ENCODE data around the gene ANKRD11. TPM values are rescaled to one million over a fixed set of nuclear protein-coding genes. Genes with fewer than 3 reads are reported as not detected.
"Not testable (repeated sequence)": the region's sequence is repeated elsewhere in the genome, so short reads cannot be mapped to it uniquely, and the experiment has no call there.

Gene ANKRD11
- total and polyA plus RNA-seq, 5 experiments from 2014 or later, result 8.9 to 328 (median 61.1) TPM

DNA sequence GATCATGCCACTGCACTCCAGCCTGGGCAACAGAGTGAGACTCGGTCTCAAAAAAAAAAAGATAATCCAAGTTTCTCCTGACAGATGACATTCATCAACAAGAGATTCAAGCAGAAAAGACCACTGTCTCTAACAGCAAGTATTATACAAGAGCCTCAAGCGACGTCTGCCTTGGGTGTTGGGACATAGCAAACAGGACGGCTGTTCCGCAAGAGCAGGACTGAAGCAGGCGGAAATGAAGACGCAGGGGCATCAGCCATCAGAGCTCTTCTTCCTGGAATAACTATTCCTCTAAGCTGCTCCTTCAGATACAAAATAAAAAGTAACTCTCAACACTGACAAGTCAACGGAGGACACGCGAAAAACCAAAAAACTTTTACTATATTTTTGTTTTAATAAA, 54.0 kb downstream of the ANKRD11 start:
- Mint-ChIP-seq H3K4me3 (peak overlapping the region in 9 of 10 donors; percentile 45 to 87 (median 80)), H3K4me1 (peaks cover 41 to 78% (median 63%) of the 10 kb centered on the region in 4 donors), H3K27ac (peak overlapping the region in 7 of 10 donors; percentile 64 to 91 (median 84)), H3K9me3 (no peaks in the 10 kb centered on the region), H3K27me3 (peaks cover 0 to 2% (median 0%) of the 10 kb centered on the region in 5 donors), H3K36me3 (peaks cover 0 to 24% (median 2%) of the 10 kb centered on the region in 3 donors)
- DNase-seq (no peak), ATAC-seq (no peak)
- POLR2A ChIA-PET, result interaction anchor here (0.6 to 2.2 kb wide), 13 partner anchors 8 to 121 kb away, joined by 3 to 8 read pairs (median 3); no protein-coding TSS in a partner anchor

DNA sequence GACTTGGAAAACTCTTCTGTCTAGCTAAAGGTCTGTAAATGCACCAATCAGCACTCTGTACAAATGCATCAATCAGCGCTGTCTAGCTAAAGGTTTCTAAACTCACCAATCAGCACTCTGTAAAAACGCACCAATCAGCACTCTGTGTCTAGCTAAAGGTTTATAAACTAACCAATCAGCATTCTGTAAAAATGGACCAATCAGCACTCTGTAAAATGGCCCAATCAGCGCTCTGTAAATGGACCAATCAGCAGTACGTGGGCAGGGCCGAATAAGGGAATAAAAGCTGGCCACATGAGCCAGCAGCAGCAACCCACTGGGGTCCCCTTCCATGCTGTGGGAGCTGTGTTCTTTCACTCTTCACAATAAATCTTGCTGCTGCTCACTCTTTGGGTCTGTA, 55.3 kb downstream of the ANKRD11 start:
- ATAC-seq, result peak; percentile 5 to 15
- Mint-ChIP-seq H3K4me1 (peaks cover 28 to 65% (median 55%) of the 10 kb centered on the region in 4 donors), H3K4me3 (peak overlapping the region in 9 of 10 donors; percentile 75 to 87 (median 80)), H3K36me3 (peaks cover 0 to 26% (median 2%) of the 10 kb centered on the region in 3 donors), H3K27ac (peak overlapping the region in 9 of 10 donors; percentile 49 to 97 (median 84))
- DNase-seq, result peak in 1 of 10 donors; percentile 31
- H3K27me3 Mint-ChIP-seq, H3K9me3 Mint-ChIP-seq: not testable (repeated sequence)
- POLR2A ChIA-PET, result interaction anchor here (0.5 to 2.2 kb wide), 6 partner anchors 24 to 194 kb away, joined by 3 to 8 read pairs (median 4); no protein-coding TSS in a partner anchor

DNA sequence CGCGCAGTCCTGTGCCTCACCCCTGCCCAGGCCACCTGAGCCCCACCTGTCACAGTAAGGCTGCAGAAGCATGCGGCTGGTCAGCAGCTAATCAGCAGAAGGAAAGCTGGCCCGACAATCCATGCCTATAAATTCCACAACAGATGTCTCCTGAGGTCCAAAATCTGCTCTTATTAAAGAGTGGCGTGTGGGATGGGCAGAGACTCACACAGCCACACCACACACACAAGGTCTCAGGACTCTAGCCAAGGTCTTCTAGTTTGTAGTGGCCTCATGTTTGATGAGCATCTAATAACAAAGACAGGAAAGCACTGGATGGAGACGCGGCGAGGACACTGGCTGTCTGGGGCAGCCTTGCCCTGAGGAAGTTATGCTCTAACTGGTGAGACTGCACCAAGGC, 55.9 kb downstream of the ANKRD11 start:
- Mint-ChIP-seq H3K4me3 (peak overlapping the region in 8 of 10 donors; percentile 26 to 86 (median 72)), H3K27ac (peak overlapping the region in 7 of 10 donors; percentile 31 to 91 (median 74)), H3K9me3 (no peaks in the 10 kb centered on the region), H3K27me3 (peaks cover 0 to 2% (median 0%) of the 10 kb centered on the region in 5 donors), H3K4me1 (peaks cover 22 to 60% (median 49%) of the 10 kb centered on the region in 4 donors), H3K36me3 (peaks cover 0 to 20% (median 2%) of the 10 kb centered on the region in 3 donors)
- DNase-seq, result no peak
- ATAC-seq, result no peak
- POLR2A ChIA-PET, result interaction anchor here (0.5 to 2.2 kb wide), 4 partner anchors 26 to 161 kb away, joined by 3 to 8 read pairs (median 5); no protein-coding TSS in a partner anchor

DNA sequence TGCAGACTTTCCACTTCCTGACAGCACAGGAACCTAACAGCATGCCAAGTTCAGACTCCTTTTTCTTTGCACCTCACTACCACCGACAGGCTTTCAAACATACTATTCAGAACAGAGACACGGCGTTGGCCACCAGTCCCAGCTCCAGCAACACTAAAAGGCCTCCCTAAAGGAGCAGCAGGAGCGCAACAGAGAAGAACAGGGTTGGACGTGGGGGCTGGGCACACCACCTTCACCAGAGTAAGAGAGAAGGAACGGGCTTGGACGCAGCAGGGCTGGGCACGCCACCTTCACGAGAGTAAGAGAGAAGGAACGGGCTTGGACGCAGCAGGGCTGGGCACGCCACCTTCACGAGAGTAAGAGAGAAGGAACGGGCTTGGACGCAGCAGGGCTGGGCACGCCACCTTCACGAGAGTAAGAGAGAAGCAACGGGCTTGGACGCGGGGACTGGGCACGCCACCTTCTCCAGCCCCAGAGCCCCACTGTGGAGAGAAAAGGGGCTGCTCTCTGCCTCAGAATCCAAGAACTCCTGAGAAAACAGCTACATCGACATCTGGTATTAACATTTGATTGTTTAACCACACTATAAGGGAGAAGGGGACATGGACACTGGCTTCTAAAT, 56.9 kb downstream of the ANKRD11 start:
- not testable (repeated sequence) for H3K27me3 Mint-ChIP-seq, ATAC-seq, H3K9me3 Mint-ChIP-seq, DNase-seq
- Mint-ChIP-seq H3K4me3 (peak overlapping the region in 7 of 10 donors; percentile 15 to 75 (median 50)), H3K4me1 (peaks cover 16 to 49% (median 43%) of the 10 kb centered on the region in 4 donors), H3K36me3 (peaks cover 0 to 12% (median 2%) of the 10 kb centered on the region in 3 donors), H3K27ac (peak overlapping the region in 5 of 10 donors; percentile 10 to 82 (median 46))
- POLR2A ChIA-PET, result interaction anchor here (0.5 to 0.8 kb wide), 3 partner anchors 12 to 145 kb away, joined by 3 to 5 read pairs (median 3); no protein-coding TSS in a partner anchor

DNA sequence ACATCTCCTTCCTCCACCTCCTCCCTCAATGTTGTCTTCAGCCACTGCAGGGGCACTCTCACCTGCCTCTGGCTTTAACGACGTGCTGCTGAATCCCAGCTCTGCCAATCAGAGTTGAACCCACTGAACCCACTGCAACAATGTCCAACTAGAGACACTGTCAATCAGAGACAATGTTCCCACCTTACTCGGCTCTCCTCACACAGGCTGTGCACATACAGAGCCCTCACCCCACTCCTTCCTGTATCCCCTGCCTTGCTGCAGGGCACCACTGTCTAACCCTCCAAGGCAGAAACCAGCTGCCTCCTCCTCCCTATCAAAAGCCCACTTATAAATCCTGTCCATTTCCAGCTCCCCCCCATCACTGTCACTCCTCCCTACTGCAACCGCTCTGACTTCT, 58.7 kb downstream of the ANKRD11 start:
- POLR2A ChIA-PET, result interaction anchor here (0.9 to 1.3 kb wide), 3 partner anchors 10 to 21 kb away, joined by 3 read pairs; no protein-coding TSS in a partner anchor
- Mint-ChIP-seq H3K36me3 (peaks cover 0 to 13% (median 2%) of the 10 kb centered on the region in 3 donors), H3K4me1 (peaks cover 8 to 40% (median 34%) of the 10 kb centered on the region in 4 donors), H3K27ac (no peak overlapping the region), H3K27me3 (peaks cover 0 to 2% (median 0%) of the 10 kb centered on the region in 5 donors), H3K9me3 (no peaks in the 10 kb centered on the region), H3K4me3 (no peak overlapping the region)
- peak; percentile 43 to 48 for ATAC-seq
- DNase-seq, result no peak

DNA sequence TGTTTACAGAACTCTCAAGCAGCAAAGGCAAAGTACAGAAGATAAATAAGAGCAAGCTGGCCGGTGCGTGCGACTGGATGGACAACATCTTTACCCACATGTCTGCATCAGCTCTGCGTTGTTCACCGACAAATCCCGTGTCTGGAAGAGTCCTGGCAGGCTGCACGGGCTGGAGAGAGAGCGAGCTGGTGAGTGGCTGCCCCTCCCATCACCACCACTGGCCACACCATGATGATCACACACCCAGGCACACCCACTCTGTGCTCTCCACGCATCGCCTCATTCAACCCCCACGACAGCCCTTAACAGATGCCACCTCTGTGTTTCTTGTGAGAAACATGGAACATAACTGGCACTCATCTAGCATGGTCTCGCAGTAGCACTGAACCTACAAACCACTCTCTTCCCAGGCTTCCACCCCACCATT, 59.2 kb downstream of the ANKRD11 start:
- no peak for ATAC-seq
- Mint-ChIP-seq H3K9me3 (no peaks in the 10 kb centered on the region), H3K27me3 (peaks cover 0 to 2% (median 0%) of the 10 kb centered on the region in 5 donors), H3K4me1 (peaks cover 12 to 40% (median 37%) of the 10 kb centered on the region in 4 donors), H3K36me3 (peaks cover 0 to 17% (median 2%) of the 10 kb centered on the region in 3 donors), H3K27ac (peak overlapping the region in 2 of 10 donors; percentile 54 to 88), H3K4me3 (peak overlapping the region in 1 of 10 donors; percentile 48)
- no peak for DNase-seq
- POLR2A ChIA-PET, result interaction anchor here (1.3 kb wide), 1 partner anchor 11 kb away, joined by 3 read pairs; no protein-coding TSS in a partner anchor

DNA sequence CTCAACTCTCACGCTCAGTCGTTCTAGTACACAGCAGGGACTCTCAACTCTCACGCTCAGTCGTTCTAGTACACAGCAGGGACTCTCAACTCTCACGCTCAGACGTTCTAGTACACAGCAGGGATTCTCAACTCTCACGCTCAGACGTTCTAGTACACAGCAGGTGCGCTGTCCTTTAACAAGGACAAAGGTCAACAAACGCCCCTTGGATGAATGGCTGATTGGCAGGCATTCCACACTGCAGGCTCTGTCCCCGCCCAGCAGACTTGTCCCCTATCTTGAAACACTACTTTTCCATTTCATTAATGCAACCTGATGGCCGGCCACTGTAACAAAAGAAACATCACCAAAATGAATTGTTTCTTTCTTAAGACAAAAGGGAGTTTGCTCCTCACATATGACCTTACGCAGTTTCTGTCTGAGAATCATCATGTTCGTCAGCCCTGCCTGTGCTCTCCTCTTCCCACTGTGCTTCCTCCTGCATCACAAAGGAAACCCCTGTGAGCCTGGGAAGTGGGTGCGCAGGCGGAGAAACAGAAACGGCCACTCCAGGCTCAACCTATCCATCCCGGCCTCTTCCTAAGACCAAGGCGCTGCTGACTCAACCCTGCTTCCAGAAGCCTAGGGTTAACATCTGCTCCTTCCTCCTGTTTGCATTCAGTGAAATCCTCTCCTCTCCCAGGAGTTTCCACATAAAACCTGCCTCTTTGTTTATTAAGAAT, 59.8 kb downstream of the ANKRD11 start:
- DNase-seq (no peak), ATAC-seq (no peak)
- peak overlapping the region in 2 of 10 donors; percentile 48 to 54 for H3K4me3 Mint-ChIP-seq
- peak overlapping the region in 5 of 10 donors; percentile 34 to 88 (median 71) for H3K27ac Mint-ChIP-seq
- peaks cover 0 to under 1% (median 0%) of the 10 kb centered on the region in 5 donors for H3K27me3 Mint-ChIP-seq
- peaks cover 18 to 40% (median 36%) of the 10 kb centered on the region in 4 donors for H3K4me1 Mint-ChIP-seq
- H3K9me3 Mint-ChIP-seq, result no peaks in the 10 kb centered on the region
- POLR2A ChIA-PET, result interaction anchor here (1.3 kb wide), 1 partner anchor 11 kb away, joined by 3 read pairs; no protein-coding TSS in a partner anchor
- H3K36me3 Mint-ChIP-seq, result peaks cover 0 to 23% (median 2%) of the 10 kb centered on the region in 3 donors

DNA sequence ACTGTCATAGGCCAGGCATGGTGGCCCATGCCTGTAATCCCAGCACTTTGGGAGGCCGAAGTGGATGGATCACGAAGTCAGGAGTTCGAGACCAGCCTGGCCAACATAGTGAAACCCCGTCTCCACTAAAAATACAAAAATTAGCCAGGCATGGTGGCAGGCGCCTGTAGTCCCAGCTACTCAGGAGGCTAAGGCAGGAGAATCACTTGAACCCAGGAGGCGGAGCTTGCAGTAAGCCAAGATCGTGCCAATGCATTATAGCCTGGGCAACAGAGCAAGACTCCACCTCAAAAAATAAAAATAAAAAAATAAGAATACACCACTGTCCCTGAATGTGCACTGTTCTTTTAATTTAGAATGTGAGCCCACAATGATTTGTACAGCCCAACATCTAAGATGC, 61.8 kb downstream of the ANKRD11 start:
- Mint-ChIP-seq H3K4me1 (peaks cover 29 to 40% (median 39%) of the 10 kb centered on the region in 4 donors), H3K36me3 (peaks cover 0 to 40% (median 0%) of the 10 kb centered on the region in 3 donors), H3K27ac (peak overlapping the region in 3 of 10 donors; percentile 2 to 41 (median 29)), H3K4me3 (peak overlapping the region in 1 of 10 donors; percentile 45)
- not testable (repeated sequence) for H3K9me3 Mint-ChIP-seq, DNase-seq, H3K27me3 Mint-ChIP-seq, ATAC-seq
- POLR2A ChIA-PET, result interaction anchor here (1.3 kb wide), 1 partner anchor 9 kb away, joined by 3 read pairs; no protein-coding TSS in a partner anchor

DNA sequence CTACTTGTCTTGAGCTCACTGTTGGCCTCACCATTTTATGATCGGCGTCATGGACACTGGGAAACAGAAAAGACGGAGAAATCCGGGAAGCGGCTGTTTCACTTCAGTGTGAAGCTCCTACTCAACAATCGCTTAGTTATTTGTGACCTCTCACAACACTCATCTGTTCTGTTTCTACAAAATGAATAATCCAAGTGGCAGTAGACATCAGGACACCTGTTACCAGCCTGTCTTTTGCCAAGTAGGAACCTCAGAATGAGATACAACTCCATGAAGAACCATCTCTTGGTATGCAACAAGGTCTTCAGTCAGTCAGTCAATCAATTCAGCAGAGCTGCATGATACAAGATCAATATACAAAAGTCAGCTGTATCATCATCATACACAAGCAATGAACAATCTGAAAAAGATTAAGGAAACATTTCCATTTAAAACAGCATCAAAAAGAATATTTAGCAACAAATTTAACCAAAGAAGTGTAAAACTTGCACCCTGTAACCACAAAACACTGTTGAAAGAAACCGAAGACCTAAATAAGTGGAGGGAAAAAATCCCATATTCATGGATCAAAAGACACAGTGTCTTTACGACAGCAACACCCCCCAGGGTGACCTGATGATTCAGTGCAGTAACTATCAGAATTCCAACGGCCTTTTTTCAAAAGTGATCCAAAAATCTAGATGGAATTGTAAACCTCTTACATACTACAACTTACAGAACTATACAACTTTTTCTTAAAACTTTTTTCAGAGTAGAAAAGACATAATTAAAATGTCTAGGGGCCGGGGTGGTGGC, 63.4 kb downstream of the ANKRD11 start:
- ATAC-seq, result no peak
- POLR2A ChIA-PET, result no interaction called here
- peak overlapping the region; percentile 26 to 88 (median 78) for H3K27ac Mint-ChIP-seq
- H3K4me1 Mint-ChIP-seq, result peaks cover 40 to 57% (median 55%) of the 10 kb centered on the region in 4 donors
- H3K36me3 Mint-ChIP-seq, result peaks cover 0 to 44% (median 0%) of the 10 kb centered on the region in 3 donors
- no peak for DNase-seq
- H3K9me3 Mint-ChIP-seq, result no peaks in the 10 kb centered on the region
- no peaks in the 10 kb centered on the region for H3K27me3 Mint-ChIP-seq
- H3K4me3 Mint-ChIP-seq, result peak overlapping the region in 5 of 10 donors; percentile 22 to 71 (median 65)

DNA sequence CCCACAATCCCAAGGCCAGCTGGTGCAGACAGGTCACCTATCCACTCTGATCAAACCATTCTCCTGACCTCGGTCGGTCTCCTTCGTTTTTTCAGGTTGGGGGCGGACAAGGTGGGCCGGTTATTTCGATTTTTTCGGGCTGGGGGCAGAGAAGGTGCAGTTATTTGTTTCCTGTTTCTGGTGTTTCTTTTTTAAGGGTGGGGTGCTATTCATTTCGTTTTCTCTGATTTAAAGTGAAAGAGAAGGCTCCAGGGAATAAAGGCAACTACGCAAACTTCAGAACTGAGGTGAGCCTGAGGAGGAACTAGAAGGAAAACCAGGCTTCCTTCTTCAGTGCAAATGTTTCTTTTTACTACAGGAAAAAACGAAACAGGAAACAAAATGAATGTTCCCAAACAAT, 64.8 kb downstream of the ANKRD11 start:
- POLR2A ChIA-PET, result interaction anchor here (1.2 kb wide), 1 partner anchor 21 kb away, joined by 6 read pairs; no protein-coding TSS in a partner anchor
- no peaks in the 10 kb centered on the region for H3K27me3 Mint-ChIP-seq
- peak overlapping the region in 8 of 10 donors; percentile 18 to 65 (median 43) for H3K4me3 Mint-ChIP-seq

DNA sequence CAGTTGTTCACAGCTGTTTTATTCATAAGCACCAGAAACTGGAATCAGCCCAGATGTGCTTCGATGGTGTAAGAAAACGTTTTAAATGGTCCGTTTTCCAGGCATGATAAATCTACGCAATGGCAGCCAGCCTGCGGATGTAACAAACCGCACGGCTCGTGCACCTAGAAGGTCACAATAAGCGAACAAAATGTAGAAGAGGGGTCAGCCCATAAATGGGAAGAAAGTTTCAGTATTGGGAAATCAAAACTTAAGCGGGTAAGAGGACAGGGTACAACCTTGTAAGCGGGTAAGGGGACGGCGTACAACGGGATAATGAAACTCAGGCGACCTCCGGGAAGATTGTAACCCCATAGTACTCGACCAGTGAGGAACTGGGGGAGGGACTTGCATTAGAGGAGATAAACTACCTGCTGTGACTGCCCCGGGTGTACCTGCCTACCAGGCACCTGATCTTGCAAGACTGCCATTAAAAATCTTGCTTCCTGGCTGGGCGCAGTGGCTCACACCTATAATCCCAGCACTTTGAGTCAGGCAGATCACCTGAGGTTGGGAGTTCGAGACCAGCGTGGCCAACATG, 66.6 kb downstream of the ANKRD11 start:
- Mint-ChIP-seq H3K27me3 (no peaks in the 10 kb centered on the region), H3K4me1 (peaks cover 44 to 80% (median 76%) of the 10 kb centered on the region in 4 donors), H3K4me3 (peak overlapping the region; percentile 4 to 81 (median 70)), H3K9me3 (peaks cover 0 to 2% (median 0%) of the 10 kb centered on the region in 9 donors), H3K36me3 (peaks cover 0 to 52% (median 0%) of the 10 kb centered on the region in 3 donors), H3K27ac (peak overlapping the region; percentile 57 to 95 (median 82))
- DNase-seq (no peak), ATAC-seq (no peak)
- POLR2A ChIA-PET, result interaction anchor here (0.7 kb wide), 1 partner anchor 65 kb away, joined by 5 read pairs; no protein-coding TSS in a partner anchor

More for the DNA sequence above, 64.8 kb downstream of the ANKRD11 start:
- H3K27ac Mint-ChIP-seq, result peak overlapping the region in 9 of 10 donors; percentile 12 to 88 (median 68)
- H3K36me3 Mint-ChIP-seq, result peaks cover 0 to 44% (median 0%) of the 10 kb centered on the region in 3 donors
- H3K9me3 Mint-ChIP-seq, result peaks cover 0 to 2% (median 0%) of the 10 kb centered on the region in 9 donors
- DNase-seq, result no peak
- H3K4me1 Mint-ChIP-seq, result peaks cover 39 to 65% (median 64%) of the 10 kb centered on the region in 4 donors
- ATAC-seq, result no peak

All from naive thymus-derived CD8-positive, alpha-beta T cell (primary cell).